Tibial nerve (tissue), 3 donors: ENCODE data around the gene CYLD.

Experiments used
- CTCF ChIP-seq, 5 experiments: fragments of 200-600 bp in 3 of 5; fragments of 450-650 bp in 2 of 5; sonication (generic) in 3 of 5; IDR thresholded peaks; one replicate each; pipeline ENCODE4 v1.5.1; 2016 to 2019; ENCODE audit warnings: antibody characterized with exemption in 5 of 5, mild to moderate bottlenecking in 3 of 5, moderate library complexity in 2 of 5
- POLR2A ChIP-seq, 2 donors: fragments of 450-650 bp; IDR thresholded peaks; one replicate each; pipeline ENCODE4 v1.6.1; 2017; ENCODE audit warnings: antibody characterized with exemption in 2 of 2, mild to moderate bottlenecking in 2 of 2, moderate library complexity in 2 of 2

- TF ChIP-seq CTCF (IDR thresholded peaks at IDR 0.05) (no peak), POLR2A (IDR thresholded peaks at IDR 0.05) (no peak)
Observed at GRCh38 chr16:50731989-50732832, 9.7 kb upstream of the CYLD start.
